Testis (tissue), 2 donors: Measurements from ENCODE around the gene TASOR.

Experiments used
- CTCF ChIP-seq, 3 experiments: fragments of 450-650 bp in 2 of 3; fragments of 200-600 bp in 1 of 3; sonication (generic) in 1 of 3; IDR thresholded peaks; one replicate each; pipeline ENCODE4 v1.5.1; 2016 to 2019; ENCODE audit warnings: antibody characterized with exemption in 3 of 3, mild to moderate bottlenecking in 2 of 3, moderate library complexity in 1 of 3
- POLR2A ChIP-seq: fragments of 450-650 bp; IDR thresholded peaks from one replicate; pipeline ENCODE4 v1.6.1; 2017; ENCODE audit warnings: antibody characterized with exemption, mild to moderate bottlenecking, moderate library complexity

GRCh38 chr3:56683122-56683817, at the start of gene TASOR:
- TF ChIP-seq POLR2A (peak; percentile 28), CTCF (IDR thresholded peaks at IDR 0.05) (no peak)
